HK-2 (cell line): ENCODE data around the gene CCDC136.

ENCODE experiments used
- DNase-seq: peaks from one replicate; pipeline ENCODE4 v3.0.0-alpha.2; 2018; ENCODE audit not compliant: unreplicated experiment

The CCDC136 gene

DNA sequence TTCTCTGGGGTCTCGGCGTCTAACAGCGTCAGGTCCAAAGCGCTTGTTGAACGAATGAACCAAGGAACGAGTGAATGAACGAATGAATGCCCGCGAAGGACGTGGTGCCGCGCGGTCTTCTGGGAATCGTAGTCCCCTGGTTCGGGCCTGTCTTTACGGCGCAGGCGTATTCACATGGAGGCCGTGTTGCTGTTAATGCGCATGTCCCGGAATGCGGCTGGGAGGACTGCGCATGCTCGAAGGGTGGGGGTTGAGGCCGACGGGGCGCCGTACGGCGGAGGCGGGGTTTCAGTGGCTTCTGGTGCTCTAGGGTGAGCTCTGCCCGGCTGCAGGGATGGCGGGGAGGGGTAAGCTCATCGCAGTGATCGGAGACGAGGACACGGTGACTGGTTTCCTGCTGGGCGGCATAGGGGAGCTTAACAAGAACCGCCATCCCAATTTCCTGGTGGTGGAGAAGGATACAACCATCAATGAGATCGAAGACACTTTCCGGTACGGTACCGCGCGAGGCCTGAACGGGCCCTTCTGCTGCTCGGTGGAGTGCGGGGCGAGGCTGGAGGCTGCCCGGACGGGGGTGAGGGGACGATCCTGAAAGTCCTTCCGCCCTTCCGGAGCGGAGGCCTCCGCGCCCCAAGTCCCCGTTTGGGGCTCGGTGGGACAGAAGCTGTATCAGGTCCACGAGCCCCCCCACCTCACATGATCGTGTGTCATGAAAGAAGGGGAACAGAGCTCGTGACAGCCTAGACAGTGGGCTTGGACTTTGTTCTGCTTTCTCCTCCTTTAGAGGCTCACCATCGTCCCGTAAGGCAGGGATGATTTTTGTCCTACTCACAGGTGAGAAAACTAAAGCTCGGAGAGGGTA lies 71.0 kb downstream of the CCDC136 start, which contains the start of gene ATP6V1F:
ATP6V1F (plus strand) TSS at position 286 of the 862 bp plus-strand sequence; CDS start at position 335, 49 bp downstream.
- peak; percentile 100 for DNase-seq

DNA sequence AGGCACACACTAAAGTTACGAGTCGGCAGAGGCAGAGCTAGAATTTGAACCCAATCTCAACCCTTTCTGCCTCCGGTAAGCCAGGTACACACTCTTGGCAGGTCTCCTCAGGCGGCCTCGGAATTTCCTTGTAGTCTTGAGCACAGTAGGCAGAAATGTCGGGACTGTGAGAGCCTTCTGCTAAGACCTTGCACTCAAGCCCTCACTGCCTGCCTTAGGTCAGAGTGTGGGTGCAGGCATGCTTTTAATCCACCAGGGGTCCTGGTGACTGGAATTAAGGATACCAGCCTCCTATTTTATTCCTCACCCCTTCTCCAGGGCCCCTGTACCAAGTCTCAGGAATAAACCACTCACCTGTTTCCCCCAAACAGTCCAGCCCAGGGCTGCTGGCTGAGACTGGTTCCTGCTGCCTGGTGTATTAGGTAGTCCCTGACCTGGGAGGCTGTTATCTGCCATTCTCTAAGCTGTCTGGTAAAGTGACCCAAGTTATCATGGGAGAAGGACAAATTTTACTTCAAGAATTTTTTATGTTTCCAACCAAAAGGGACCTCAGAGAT lies 71.7 kb downstream of the CCDC136 start:
- peak; percentile 60 for DNase-seq

DNA sequence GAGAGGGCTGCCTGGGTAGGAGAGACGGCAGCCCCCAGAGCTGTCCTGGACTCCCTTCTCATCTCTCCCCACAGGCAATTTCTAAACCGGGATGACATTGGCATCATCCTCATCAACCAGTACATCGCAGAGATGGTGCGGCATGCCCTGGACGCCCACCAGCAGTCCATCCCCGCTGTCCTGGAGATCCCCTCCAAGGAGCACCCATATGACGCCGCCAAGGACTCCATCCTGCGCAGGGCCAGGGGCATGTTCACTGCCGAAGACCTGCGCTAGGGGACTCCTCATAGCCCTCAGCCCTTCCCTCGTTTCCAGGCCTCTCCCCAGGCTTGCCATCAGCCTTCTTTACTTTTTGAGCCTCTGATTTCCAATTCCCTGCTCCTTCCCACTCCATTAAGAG lies 73.5 kb downstream of the CCDC136 start:
- no peak for DNase-seq

DNA sequence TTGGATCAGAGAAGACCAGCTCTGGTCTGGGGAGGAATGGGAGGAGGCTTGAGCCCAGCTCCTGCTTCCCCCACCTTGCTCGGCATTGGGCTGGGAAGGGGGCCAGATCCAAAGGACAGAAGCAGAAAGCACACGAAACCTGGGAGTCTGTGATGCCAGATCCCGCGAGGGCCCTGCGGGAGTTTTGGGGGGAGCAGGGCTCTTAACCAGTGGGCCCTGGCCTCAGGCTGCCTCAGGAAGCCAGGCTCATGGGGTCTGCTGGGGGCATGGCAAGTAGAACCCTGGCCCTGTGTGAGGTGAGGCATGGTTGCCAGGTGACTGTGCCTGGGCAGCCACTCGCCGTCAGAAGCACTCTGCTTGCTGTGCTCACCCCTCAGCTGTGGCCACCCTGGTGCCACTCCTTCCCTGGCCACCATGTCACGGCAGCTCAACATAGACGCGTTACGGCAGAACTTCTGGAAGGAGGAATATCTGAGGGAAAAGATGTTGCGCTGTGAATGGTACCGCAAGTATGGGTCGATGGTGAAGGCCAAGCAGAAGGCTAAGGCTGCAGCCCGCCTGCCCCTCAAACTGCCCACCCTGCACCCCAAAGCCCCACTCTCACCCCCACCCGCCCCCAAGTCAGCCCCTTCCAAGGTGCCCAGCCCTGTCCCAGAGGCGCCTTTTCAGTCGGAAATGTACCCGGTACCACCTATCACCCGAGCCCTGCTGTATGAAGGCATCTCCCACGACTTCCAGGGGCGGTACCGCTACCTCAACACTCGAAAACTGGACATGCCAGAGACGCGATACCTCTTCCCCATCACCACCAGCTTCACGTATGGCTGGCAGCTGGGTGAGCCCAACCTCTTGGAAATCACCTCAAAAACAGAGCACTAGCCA lies 74.5 kb downstream of the CCDC136 start:
- DNase-seq: no peak

DNA sequence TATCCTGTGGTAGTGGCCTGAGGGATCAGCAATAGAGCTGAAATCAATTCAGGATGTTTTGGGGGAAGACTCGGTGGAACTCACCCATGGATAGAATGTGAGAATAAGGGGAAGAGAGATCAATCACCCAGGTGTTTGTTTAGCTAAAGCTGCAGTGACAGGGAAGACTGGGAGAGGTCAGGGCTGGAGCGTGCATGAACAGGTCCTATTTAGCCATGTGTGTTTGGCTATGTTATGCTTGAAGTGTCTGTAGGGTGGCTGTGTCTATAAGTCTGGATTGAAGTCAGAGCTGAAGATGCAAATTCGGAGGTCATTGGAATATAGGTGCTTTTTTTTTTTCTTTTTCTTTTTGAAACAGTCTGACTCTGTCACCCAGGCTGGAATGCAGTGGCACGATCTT lies 75.5 kb downstream of the CCDC136 start:
- no peak for DNase-seq

DNA sequence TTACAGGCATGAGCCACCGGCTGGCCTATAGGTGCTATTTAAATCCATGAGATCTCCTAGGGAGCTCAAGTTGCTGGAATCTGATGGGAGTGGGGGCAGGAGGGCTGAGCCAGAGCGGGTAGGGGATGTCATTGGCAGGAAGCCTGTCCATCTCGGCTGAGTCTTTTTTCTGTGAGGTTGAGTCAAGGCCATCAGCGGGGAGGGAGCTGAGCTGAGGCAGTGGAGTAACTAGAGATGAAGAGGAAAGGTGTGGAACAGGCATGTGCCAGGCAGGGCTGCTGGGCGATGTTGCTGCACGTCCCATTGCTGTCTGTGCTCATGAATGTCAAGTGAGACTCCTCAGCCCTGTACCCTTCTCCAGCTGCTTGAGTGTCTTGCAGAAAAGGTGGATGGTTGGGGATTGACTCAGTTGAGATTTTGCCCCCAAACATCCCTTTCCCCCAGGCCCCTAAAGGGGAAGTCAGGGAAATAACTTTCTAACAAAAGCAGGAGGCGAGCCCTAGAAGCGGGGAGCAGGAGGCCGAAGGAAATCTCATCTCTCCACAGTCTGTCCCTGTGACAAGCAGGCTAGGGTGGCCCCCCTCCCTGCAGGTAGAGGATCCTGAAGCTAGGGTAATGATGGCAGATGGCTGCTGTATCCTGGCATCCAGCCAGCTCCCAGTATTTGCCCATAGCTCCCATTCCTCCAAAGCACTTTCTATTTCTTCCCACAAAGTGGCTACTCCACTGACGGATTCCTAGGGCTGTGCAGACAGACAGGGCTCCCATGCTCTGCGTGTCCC lies 76.3 kb downstream of the CCDC136 start:
- no peak for DNase-seq

DNA sequence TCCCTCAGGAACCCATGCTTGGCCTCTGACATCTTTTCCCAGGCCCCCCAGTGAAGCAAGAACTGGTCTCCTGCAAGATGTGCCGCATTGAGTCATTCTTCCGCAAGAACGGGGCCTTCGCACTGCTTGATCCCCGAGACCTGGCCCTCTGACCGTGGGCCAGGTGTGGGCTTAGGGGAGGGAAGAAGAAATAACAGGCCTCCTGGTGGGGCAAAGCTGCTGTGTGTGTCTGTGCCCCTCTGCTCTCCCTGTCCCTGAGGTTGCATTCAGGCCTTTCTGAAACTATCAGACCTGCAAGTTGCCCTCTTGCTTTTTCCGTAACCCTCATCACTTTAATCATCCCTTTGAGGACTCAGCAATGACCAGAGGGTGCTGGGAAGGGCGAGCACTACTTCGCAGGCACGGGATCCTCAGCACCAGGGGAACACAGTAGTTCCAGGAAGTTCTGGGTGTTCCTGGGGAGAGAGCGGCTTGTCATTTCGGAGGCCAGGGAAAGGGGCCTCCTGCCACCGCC lies 76.9 kb downstream of the CCDC136 start:
- no peak for DNase-seq

DNA sequence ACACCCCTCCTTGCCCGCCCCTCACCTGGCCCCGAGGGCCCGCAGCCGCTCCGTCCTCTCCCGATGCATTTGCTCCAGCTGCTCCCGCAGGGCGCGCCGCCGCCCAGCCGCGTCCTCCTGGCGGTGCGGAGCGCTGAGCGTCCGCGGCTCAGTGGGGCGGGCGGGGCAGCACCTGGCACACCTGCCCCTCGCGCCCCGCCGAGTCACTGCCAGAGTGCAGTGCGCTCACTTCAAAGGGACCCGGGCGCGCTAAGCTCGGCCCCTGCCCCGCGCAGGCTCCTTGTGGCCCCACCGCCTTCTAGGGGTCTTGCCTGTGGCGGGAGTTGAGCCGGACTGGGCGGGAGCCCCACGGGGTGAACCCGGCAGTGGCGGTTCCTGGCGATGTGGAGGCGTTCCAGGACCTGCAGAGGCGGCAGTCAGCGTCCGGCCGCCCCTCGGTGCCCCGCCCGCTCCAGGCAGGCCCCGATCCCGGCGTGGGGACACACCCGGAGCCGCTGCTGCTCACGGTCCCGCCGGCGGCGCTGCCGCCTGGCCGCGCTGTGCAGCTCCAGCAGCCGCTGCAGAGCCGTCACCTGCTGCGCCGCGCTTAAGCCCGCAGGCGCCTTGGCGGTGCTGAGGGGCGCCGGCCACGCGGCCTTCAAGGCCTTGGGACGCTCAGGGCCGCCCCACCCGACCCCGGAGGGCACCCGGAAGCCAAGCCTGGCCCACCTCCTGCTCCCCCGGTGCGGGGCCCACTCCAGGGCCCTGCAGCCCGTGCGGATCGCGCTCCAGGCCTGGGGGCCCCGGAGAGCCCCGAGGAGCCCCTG lies 77.6 kb downstream of the CCDC136 start:
- no peak for DNase-seq

DNA sequence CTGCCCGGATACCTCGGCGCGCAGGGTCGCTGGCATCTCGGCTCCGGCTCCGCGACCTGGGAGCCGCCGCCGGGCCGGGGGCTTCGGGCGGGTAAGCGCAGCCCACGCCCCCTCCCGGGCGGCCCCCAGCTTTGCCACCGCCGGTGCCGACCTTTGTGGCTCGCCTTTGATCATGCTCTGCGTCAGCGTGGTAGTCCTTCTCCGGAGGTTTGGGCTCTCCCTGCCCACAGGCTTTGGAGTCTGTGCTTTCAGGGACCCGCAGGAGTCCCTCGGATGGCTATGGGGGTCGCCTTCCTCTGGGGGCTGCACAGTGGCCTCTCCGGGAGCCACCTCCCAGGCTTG lies 78.1 kb downstream of the CCDC136 start:
- no peak for DNase-seq

DNA sequence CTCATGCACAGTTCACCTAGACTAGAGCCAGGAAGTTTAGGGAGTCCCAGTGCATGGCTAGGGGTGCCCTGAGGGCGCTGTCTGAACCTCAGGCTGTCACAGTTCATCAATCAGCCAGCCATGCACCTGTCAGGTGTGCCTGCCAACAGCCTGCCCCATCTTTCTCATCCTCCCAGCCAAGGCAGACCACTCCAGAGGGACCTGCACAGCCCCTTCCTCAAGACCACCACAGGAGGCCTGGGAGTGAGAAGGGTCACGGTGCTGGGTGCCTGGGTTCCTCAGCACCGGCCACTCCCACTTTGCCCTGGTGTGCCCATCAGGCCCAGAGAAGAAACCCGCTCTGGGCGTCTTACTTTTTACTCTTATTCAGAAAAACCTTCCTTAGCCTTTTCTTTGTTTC lies 79.3 kb downstream of the CCDC136 start:
- no peak for DNase-seq
